MM.1S (cell line): ENCODE results near the gene SPHK2.

Source experiments
- CTCF ChIP-seq: fragments of 300-600 bp; sonication (generic); IDR thresholded peaks from 2 replicates; pipeline ENCODE4 v1.5.1; 2016; ENCODE audit warnings: antibody characterized with exemption, low read length, mixed read lengths
- EZH2 ChIP-seq: fragments of 300-600 bp; sonication (generic); optimal IDR thresholded peaks from 2 replicates; pipeline ENCODE3; 2017; ENCODE audit warnings: low read depth, mild to moderate bottlenecking, antibody characterized with exemption, low read length, mixed read lengths
- EZH2phosphoT487 ChIP-seq: fragments of 300-600 bp; sonication (generic); IDR thresholded peaks from 2 replicates; pipeline ENCODE4 v1.6.1; 2018; ENCODE audit warnings: antibody characterized with exemption, low read length

GRCh38 chr19:48591021-48591420, 28.3 kb upstream of the SPHK2 start:
- no peak; the same call in 1 of the 2 replicates for TF ChIP-seq CTCF
- TF ChIP-seq EZH2, result no peak
- no peak for TF ChIP-seq EZH2phosphoT487
